Activated T-cell treated with anti-CD3 and anti-CD28 coated beads, Interleukin-2, amount 50 U/mL, for 72 hours (primary cell): ENCODE measurements around the gene PREB. TPM values are rescaled to one million over a fixed set of nuclear protein-coding genes. Genes with fewer than 3 reads are reported as not detected.

Experiments
- ATAC-seq, 2 donors: fragments of 150-1000 bp; cut with Tn5 transposase; replicated peaks in 1 of 2; 2 replicates each; pipeline ENCODE4 v1.10.0; 2021; ENCODE audit warnings: moderate library complexity in 2 of 2, mild to moderate bottlenecking in 1 of 2
- DNase-seq, 2 donors: peaks; one replicate each; pipeline ENCODE4 v3.0.0; 2021 to 2022; ENCODE audit warnings: mixed read lengths in 1 of 2
- H3K27ac Mint-ChIP-seq: one replicate; pipeline ENCODE4 v1.8.0; 2022; ENCODE audit warnings: mild to moderate bottlenecking, moderate library complexity, mixed read lengths
- H3K27me3 Mint-ChIP-seq: one replicate; pipeline ENCODE4 v1.8.0; 2022; ENCODE audit warnings: low read depth, mixed read lengths
- H3K36me3 Mint-ChIP-seq, 2 donors: one replicate each; pipeline ENCODE4 v1.8.0; 2022; ENCODE audit warnings: mixed read lengths in 2 of 2, mild to moderate bottlenecking in 1 of 2; ENCODE audit not compliant: insufficient read depth in 2 of 2
- H3K4me1 Mint-ChIP-seq: one replicate; pipeline ENCODE4 v1.8.0; 2022; ENCODE audit warnings: low read depth, mixed read lengths
- H3K4me3 Mint-ChIP-seq, 2 donors: one replicate each; pipeline ENCODE4 v1.8.0; 2022; ENCODE audit warnings: mild to moderate bottlenecking in 2 of 2, mixed read lengths in 2 of 2, moderate library complexity in 2 of 2
- H3K9me3 Mint-ChIP-seq, 2 donors: one replicate each; pipeline ENCODE4 v1.8.0; 2022; ENCODE audit warnings: mixed read lengths in 2 of 2
- total RNA-seq, 2 donors: library from RNA; stranded (reverse); gene quantifications; one replicate each; pipeline ENCODE4 v1.2.3, GENCODE V29; 2022

Gene PREB
- total RNA-seq, 2 donors from 2014 or later = 35.5 to 41.1 TPM

DNA sequence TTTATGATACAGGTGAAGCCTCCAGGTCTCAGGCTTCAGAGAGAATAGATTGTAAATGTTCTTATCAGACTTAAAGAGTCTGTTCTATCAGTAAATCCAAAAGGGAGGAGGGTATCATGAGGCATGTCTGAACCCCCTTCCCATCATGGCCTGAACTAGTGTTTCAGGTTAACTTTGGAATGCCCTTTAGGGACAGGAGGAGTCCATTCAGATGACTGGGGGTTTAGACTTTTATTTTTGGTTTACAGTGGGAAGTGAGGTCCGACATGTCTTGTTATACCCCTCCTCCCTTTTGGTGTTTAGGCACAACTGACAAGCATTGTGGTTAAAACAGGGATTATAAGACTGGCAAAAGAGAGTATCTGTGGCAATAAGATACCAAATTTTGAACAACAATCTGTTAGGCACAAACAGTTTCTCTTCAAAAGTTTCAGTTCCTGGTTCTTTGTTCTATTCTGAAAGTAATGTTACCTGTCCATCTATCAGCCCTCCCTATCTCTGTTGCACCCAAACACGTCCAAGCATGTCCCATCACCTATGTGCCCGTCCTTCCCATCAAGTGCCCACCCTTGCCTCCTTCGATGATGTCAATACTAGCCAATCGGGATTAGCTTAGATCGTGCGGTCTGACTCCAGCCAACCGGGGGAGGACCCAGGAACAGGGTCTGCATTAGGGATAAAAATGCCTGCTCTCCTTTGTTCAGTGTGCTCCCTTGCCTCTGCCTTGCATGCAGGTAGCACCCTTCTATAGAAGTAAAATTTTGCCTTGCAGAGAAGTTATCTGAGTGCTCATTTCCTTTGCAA lies 30.7 kb upstream of the PREB start:
- H3K9me3 Mint-ChIP-seq = no peaks in the 10 kb centered on the region
- no peak for DNase-seq
- no peaks in the 10 kb centered on the region for H3K4me1 Mint-ChIP-seq
- H3K36me3 Mint-ChIP-seq = no peaks in the 10 kb centered on the region
- ATAC-seq = no peak
- H3K27me3 Mint-ChIP-seq = no peaks in the 10 kb centered on the region
- no peak overlapping the region for H3K27ac Mint-ChIP-seq
- H3K4me3 Mint-ChIP-seq = no peak overlapping the region

DNA sequence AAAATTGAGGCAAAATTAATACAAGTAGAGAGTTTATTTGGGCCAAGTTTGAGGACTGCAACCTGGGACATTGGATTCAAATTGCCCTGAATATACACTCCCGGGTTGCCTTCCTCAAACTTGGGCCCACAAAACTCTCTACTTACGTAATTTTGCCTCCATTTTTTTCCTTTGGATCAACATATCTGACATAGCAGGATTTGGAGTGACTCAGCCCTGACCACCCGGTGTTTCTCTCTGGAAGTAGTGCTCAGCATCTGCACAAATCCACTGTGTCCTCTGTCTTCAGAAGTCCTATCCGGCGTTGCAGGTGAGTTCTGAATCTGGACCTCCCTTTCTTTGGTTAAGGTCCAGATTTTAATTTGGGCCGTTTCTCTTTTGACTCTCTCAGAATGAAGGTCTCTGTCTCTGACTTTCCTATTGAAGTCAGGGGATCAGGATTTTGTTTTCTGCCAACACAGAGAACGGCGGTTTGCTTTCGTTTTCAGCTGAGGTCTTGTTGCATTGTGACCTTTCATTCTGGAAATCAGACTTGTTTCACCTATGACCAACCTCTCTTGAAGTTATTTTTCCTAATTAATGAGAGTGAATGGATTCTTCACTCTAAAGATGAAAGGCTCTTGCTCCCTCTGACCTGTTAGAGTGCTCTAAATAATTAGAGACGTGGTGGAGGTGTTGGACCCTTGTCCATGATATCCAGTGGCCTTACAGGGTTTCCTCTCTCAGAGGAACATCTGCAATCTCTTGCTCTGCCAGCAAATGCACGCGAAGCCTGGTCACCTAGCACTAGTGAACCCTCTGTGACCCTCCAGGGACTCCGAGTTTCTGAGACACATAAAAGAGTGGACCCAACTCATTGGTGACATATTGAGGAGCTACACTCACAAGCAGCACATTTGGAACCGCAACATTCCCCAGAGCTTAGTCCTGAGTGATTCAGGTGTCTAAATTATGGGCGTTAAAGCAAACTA lies 28.0 kb upstream of the PREB start:
- DNase-seq = no peak
- no peak overlapping the region for H3K27ac Mint-ChIP-seq
- H3K4me1 Mint-ChIP-seq = no peaks in the 10 kb centered on the region
- H3K9me3 Mint-ChIP-seq = no peaks in the 10 kb centered on the region
- no peak for ATAC-seq
- H3K27me3 Mint-ChIP-seq = no peaks in the 10 kb centered on the region
- H3K36me3 Mint-ChIP-seq = no peaks in the 10 kb centered on the region
- peak overlapping the region in 1 of 2 donors; percentile 29 for H3K4me3 Mint-ChIP-seq

DNA sequence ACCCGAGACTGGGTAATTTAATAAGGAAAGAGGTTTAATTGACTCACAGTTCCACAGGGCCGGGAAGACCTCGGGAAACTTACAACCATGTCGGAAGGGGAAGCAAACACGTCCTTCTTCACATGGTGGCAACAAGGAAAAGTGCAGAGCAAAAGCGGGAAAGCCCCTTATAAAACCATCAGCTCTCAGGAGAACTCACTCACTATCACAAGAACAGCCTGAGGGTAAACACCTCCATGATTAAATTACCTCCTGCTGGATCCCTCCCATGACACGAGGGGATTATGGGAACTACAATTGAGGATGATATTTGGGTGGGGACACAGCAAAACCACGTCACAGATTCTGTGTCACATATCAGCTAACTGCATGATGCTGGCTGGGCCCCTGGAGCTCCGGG lies 25.8 kb upstream of the PREB start:
- H3K4me1 Mint-ChIP-seq = no peaks in the 10 kb centered on the region
- DNase-seq = no peak
- no peaks in the 10 kb centered on the region for H3K27me3 Mint-ChIP-seq
- ATAC-seq = no peak
- H3K4me3 Mint-ChIP-seq = no peak overlapping the region
- no peak overlapping the region for H3K27ac Mint-ChIP-seq
- no peaks in the 10 kb centered on the region for H3K9me3 Mint-ChIP-seq
- no peaks in the 10 kb centered on the region for H3K36me3 Mint-ChIP-seq

DNA sequence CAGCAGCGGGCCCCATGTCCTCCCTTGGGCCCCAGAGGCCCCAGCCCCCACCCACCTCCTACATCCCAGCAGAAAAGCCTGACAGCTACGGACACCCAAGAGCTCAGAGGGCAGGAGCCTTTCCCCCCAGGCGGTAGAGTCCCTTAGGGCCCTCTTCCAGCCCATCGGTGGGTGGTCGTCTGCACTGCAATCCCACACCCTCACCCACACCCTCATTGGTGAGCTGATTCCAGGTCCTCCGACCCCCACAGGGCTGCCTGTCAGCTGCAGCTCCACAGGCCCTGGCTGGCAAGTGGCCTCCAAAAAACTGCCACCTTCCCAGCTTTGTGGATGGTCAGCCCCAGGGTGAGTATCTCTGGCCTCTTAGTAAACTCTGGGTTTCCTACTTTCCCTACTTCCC lies 24.8 kb upstream of the PREB start:
- Mint-ChIP-seq H3K4me3 (no peak overlapping the region), H3K27me3 (no peaks in the 10 kb centered on the region), H3K27ac (no peak overlapping the region)

DNA sequence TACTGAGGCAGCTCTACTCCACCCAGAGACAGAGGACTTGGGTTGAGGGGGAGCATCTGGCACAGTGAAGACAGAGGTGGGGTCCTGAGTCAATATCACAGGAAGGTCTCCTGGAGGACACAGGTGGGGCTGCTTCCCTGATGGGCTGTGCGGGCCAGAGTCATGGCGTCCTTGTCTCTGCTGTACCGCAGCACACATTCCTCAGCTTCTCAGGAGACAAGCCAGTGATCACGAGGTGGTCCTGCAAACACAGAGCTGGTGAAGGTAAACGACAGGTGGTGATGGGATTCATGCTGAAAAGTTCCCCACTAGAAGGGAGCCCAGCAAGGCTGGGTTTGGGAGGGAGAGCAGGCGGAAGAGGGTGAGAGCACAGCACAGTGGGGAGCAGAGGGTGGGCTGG lies 24.0 kb upstream of the PREB start:
- Mint-ChIP-seq H3K27ac (no peak overlapping the region), H3K4me1 (no peaks in the 10 kb centered on the region), H3K4me3 (no peak overlapping the region), H3K27me3 (no peaks in the 10 kb centered on the region), H3K36me3 (no peaks in the 10 kb centered on the region), H3K9me3 (no peaks in the 10 kb centered on the region)
- ATAC-seq (no peak), DNase-seq (no peak)

More for the DNA sequence above, 24.8 kb upstream of the PREB start:
- Mint-ChIP-seq H3K36me3 (no peaks in the 10 kb centered on the region), H3K4me1 (no peaks in the 10 kb centered on the region), H3K9me3 (no peaks in the 10 kb centered on the region)
- DNase-seq = no peak
- ATAC-seq = no peak

DNA sequence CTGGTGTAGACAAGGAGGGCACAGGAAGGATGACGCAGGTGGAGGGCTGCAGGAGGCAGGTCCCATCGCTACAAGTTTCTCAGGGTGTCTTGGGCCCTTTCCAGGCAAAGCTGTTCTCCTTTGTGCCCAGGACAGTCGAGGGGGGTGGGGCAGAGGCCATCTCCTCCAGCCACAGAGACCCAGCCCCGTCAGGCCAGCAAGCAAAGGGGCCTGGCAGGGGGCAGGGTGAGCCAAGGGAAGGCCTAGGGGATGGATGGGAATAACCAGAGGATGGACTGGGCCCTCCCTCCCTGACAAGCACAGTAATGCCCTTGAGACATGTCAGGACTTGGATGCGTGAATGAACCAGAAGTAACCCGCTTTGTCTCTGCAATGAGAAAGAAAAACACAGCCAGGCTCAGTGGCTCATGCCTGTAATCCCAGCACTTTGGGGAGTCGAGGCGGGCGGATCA lies 20.7 kb upstream of the PREB start:
- no peak for DNase-seq
- no peaks in the 10 kb centered on the region for H3K4me1 Mint-ChIP-seq
- no peaks in the 10 kb centered on the region for H3K36me3 Mint-ChIP-seq
- no peak overlapping the region for H3K27ac Mint-ChIP-seq
- H3K9me3 Mint-ChIP-seq = no peaks in the 10 kb centered on the region
- H3K27me3 Mint-ChIP-seq = no peaks in the 10 kb centered on the region
- no peak overlapping the region for H3K4me3 Mint-ChIP-seq
- ATAC-seq = no peak

DNA sequence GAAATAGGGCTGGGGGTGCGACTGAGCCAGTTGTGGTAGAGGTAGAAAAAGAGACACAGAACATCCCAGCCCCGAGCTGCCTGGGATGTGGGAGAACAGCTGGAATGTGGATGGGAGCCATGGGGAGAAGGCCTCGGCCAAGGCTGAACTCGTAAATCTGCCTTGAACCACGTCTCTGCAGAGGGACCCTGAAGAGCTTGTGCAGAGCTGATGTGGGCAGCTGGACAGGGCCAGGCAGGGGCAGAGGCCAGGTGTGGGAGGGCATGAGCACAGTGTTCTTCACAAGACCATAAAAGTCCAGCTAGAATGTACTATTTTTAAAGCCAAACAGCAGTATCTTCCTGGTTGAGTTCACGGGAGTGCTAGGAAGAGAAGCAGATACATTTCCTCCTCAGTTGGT lies 20.1 kb upstream of the PREB start:
- H3K27ac Mint-ChIP-seq = no peak overlapping the region
- no peak for ATAC-seq
- DNase-seq = no peak
- H3K4me1 Mint-ChIP-seq = no peaks in the 10 kb centered on the region
- no peaks in the 10 kb centered on the region for H3K27me3 Mint-ChIP-seq
- H3K4me3 Mint-ChIP-seq = no peak overlapping the region
- no peaks in the 10 kb centered on the region for H3K9me3 Mint-ChIP-seq
- no peaks in the 10 kb centered on the region for H3K36me3 Mint-ChIP-seq

DNA sequence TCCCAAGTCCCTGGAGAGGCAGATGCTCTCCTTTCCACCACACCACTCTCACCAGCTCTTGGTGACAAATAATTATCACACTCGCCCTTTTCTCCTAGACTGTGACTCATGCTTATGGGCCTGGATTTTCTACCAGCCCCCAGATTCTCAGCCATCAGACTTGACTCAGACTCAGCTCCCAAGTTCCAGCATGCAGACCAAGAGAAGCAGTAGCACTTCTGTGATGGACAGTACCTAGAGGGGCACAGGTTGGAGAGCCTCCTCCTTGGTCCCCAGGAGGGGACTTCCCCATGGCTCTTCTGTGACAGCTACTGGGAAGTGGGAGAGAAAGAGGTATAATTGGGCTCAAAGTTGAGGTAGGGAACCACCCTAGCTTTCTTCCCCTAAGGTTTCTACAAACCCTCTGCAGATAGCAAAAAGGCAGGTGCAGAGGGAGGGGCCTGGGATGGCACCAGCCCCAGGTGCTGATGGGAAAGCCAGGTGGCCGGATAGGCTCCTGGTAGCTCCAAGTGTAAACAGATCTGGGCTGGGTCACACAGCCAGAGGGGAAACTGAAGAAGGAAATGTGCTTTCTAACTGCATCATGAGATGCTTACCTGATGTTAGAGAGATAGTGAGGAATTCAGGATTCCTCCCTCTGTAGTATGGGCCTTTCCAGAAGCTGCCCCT lies 18.5 kb upstream of the PREB start:
- no peaks in the 10 kb centered on the region for H3K4me1 Mint-ChIP-seq
- peaks cover 6% of the 10 kb centered on the region for H3K27me3 Mint-ChIP-seq
- H3K27ac Mint-ChIP-seq = no peak overlapping the region
- ATAC-seq = peak in 1 of 2 donors; percentile 25
- no peaks in the 10 kb centered on the region for H3K36me3 Mint-ChIP-seq
- no peak overlapping the region for H3K4me3 Mint-ChIP-seq
- no peaks in the 10 kb centered on the region for H3K9me3 Mint-ChIP-seq
- no peak for DNase-seq

DNA sequence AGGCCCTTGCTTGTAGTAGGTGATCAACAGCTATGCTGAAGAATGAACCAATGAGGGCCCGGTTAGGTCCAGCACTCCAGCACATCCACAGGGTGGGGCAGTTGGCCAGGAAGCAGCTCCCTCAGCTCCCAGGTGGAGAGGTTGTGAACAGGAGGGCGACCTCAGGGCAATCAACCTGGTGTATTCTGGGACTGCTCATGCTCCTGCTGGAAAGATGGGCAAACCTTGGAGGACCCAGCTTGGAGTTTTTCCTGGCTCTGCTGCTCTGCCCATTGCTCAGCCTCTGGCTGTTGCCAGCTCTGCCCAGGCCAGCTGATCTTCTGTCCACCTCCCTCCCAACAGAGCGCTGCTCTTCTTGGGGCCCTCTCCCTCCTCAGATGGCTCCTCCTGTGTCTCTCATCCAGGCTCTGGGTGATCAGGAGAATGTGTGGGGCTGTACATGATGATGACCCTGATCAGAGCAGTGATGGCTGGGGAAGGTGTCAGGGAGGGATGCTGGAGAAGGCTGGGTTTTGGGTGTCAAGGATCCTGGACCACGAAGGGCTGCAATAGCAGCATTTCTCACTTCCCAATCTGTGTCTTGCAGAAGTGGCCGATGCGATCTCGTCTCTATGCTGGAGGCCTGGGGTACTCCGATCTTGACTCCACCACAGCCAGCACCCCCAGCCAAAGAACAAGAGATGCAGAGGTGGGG lies 17.8 kb upstream of the PREB start:
- no peak for ATAC-seq
- no peak overlapping the region for H3K27ac Mint-ChIP-seq

DNA sequence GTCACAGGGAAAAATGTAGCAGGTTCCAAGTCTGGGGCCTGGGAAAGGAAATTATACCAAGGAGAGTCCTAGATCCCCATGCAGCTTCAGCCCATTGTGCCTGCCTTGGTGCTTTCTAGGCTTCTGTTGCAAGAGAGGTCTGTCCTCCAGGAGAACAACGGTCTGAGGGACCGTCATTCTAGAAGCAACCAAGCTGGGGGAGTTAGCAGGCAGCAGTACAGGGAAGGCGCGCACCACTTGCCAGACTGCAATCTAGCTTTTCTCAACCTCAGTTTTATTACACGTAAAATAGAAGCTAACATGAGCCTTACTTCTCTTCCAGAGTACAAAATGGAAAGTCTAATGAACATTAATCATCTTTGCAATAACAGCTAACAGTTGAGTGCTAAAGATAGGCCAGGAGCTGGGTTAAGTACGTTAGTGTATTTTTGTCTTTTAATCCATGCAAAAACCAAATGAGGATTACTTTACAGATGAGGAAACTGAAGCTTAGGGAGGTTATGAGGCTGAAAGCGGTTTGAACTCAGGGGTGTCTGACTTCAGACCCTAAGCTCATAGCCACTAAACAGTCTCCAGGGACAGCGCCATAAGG lies 16.3 kb upstream of the PREB start:
- Mint-ChIP-seq H3K27me3 (peaks cover 6% of the 10 kb centered on the region), H3K9me3 (no peaks in the 10 kb centered on the region), H3K36me3 (no peaks in the 10 kb centered on the region), H3K27ac (no peak overlapping the region), H3K4me1 (no peaks in the 10 kb centered on the region), H3K4me3 (no peak overlapping the region)
- DNase-seq = no peak
- no peak for ATAC-seq

More for the DNA sequence above, 17.8 kb upstream of the PREB start:
- H3K9me3 Mint-ChIP-seq = no peaks in the 10 kb centered on the region
- no peak for DNase-seq
- no peaks in the 10 kb centered on the region for H3K36me3 Mint-ChIP-seq
- H3K27me3 Mint-ChIP-seq = peaks cover 6% of the 10 kb centered on the region
- H3K4me3 Mint-ChIP-seq = no peak overlapping the region
- H3K4me1 Mint-ChIP-seq = no peaks in the 10 kb centered on the region

DNA sequence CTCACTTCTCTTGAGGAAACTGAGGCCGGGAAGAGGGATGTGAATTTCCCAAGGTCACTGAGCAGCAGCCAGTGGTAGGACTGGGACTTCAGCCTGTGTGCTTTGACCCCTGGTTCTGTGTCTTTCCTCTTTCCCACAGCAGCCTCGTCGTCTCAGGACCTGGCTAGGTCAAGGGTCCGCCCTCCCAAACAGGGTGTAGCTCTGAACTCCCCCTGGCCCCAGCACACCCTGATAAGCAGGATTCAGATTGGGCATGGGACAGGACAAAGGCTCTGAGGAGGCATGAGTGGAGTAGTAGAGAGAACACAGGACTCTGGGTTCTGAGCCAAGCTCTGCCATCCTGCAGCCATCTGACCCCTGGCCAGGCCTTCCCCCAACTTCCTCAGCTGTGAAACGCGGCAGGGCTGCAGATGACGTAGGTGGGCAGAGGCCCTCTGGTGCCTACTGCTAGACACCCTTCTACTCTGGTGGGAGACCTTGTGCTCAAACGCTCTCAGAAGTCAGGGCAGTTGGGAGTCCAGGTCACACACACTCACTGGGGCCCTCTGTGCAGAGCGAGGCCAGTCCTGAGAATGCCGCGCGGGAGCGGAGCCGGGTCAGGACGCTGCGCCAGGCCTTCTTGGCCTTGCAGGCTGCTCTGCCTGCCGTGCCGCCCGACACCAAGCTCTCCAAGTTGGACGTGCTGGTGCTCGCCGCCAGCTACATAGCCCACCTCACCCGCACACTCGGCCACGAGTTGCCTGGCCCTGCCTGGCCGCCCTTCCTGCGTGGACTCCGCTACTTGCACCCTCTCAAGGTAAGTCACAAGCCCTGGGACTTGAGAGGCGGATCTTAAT lies 15.4 kb upstream of the PREB start:
- DNase-seq (no peak), ATAC-seq (no peak)
- H3K4me1 Mint-ChIP-seq = no peaks in the 10 kb centered on the region
- H3K9me3 Mint-ChIP-seq = no peaks in the 10 kb centered on the region
- H3K36me3 Mint-ChIP-seq = no peaks in the 10 kb centered on the region
- H3K27ac Mint-ChIP-seq = no peak overlapping the region
- H3K27me3 Mint-ChIP-seq = peaks cover 6% of the 10 kb centered on the region
- no peak overlapping the region for H3K4me3 Mint-ChIP-seq
